GM12878 (cell line): ENCODE measurements around the gene CHST2. TPM values are rescaled to one million over a fixed set of nuclear protein-coding genes. Genes with fewer than 3 reads are reported as not detected.

Source experiments
- ATAC-seq: fragments of 200-7000 bp; cut with Tn5 transposase; 3 replicates; pipeline ENCODE4 v1.9.1; 2020; ENCODE audit warnings: mild to moderate bottlenecking, moderate library complexity
- BruUV-seq: library from RNA; stranded (reverse); fragments of 400-500 nt; replicated peaks from 2 replicates; lab custom pipeline; 2021; lab: Mats Ljungman, UMichigan
- CTCF ChIA-PET: fragments of 300-600 bp; sonication (Branson Sonifier 250); formaldehyde crosslinking; extraction: SDS; loops from one replicate; lab custom pipeline; 2021; ENCODE audit warnings: inconsistent platforms; lab: Yijun Ruan, JAX
- POLR2A ChIA-PET: fragments of 350-600 bp; formaldehyde crosslinking; extraction: SDS; loops from one replicate; lab custom pipeline; 2021; ENCODE audit warnings: inconsistent platforms; lab: Charles Lee
- RAD21 ChIA-PET: fragments of 300-600 bp; sonication (Branson Sonifier 250); formaldehyde crosslinking; loops from one replicate; lab custom pipeline; 2023; ENCODE audit warnings: antibody characterized with exemption; ENCODE audit not compliant: unreplicated experiment; lab: Charles Lee
- SMC1A ChIA-PET: fragments of 300-600 bp; sonication (Branson Sonifier 250); formaldehyde crosslinking; loops from one replicate; lab custom pipeline; 2023; ENCODE audit not compliant: unreplicated experiment, uncharacterized antibody; lab: Charles Lee
- DNase-seq: peaks from one replicate; pipeline ENCODE4 v3.0.0-alpha.2; 2011; ENCODE audit warnings: low read depth, low spot score
- FAIRE-seq: peaks from 3 replicates; lab custom pipeline; 2011; peaks lifted over from hg19 to GRCh38; lab: Jason Lieb, UNC
- H2AFZ ChIP-seq: 2 replicates; pipeline ENCODE4 v1.6.0; 2011; ENCODE audit warnings: low read depth, low read length, control low read depth; ENCODE audit not compliant: control insufficient read depth
- H3K27ac ChIP-seq: 2 replicates; pipeline ENCODE4 v1.5.1; 2011; ENCODE audit warnings: control low read depth; ENCODE audit not compliant: control insufficient read depth, insufficient read depth
- H3K27me3 ChIP-seq, 2 experiments: replicated peaks in 1 of 2; 2 replicates each; pipeline versions ENCODE4 v1.6.0 to v1.6.1; 2011; ENCODE audit warnings: low read length in 1 of 2; ENCODE audit not compliant: control insufficient read depth in 2 of 2, insufficient read depth in 2 of 2
- H3K36me3 ChIP-seq, 2 experiments: 2 replicates each; pipeline ENCODE4 v1.5.1; 2011; ENCODE audit warnings: low read length in 1 of 2; ENCODE audit not compliant: control insufficient read depth in 2 of 2, insufficient read depth in 2 of 2
- H3K4me1 ChIP-seq: 2 replicates; pipeline ENCODE4 v1.6.1; 2011; ENCODE audit warnings: mild to moderate bottlenecking, low read length, moderate library complexity, mixed read lengths; ENCODE audit not compliant: control insufficient read depth, insufficient read depth
- H3K4me2 ChIP-seq: 2 replicates; pipeline ENCODE4 v1.6.0; 2011; ENCODE audit warnings: control low read depth; ENCODE audit not compliant: control insufficient read depth, insufficient read depth
- H3K4me3 ChIP-seq: fragments of 200-600 bp; sonication (generic); 2 replicates; pipeline ENCODE4 v1.5.1; 2016
- H3K79me2 ChIP-seq: 2 replicates; pipeline ENCODE4 v1.6.0; 2011; ENCODE audit warnings: low read length; ENCODE audit not compliant: control insufficient read depth, insufficient read depth
- H3K9ac ChIP-seq: 2 replicates; pipeline ENCODE4 v1.8.0; 2011; ENCODE audit warnings: low read length, control low read depth, mixed read lengths; ENCODE audit not compliant: control insufficient read depth, insufficient read depth
- H3K9me3 ChIP-seq: replicated peaks from 3 replicates; pipeline ENCODE4 v1.5.1; 2011; ENCODE audit warnings: mild to moderate bottlenecking, low read length; ENCODE audit not compliant: control insufficient read depth, insufficient read depth
- H4K20me1 ChIP-seq: 2 replicates; pipeline ENCODE4 v1.6.0; 2011; ENCODE audit not compliant: control insufficient read depth, insufficient read depth
- EED ChIP-seq: sonication (generic); IDR thresholded peaks from 2 replicates; pipeline ENCODE4 v1.6.1; 2016; ENCODE audit warnings: antibody characterized with exemption, low read depth
- ESRRA ChIP-seq: IDR thresholded peaks from 2 replicates; pipeline ENCODE4 v1.6.1; 2012; ENCODE audit warnings: mild to moderate bottlenecking, low read length, improper control_type of control experiment
- MXI1 ChIP-seq: fragments of 150-350 bp; IDR thresholded peaks from 2 replicates; pipeline ENCODE4 v1.6.1; 2011; ENCODE audit warnings: low read depth, mild to moderate bottlenecking, inconsistent platforms, low read length, improper control_type of control experiment
- WGBS: methylation state at CpG from one replicate; pipeline ENCODE4 v1.1.6; 2016; ENCODE audit warnings: low lambda C conversion rate; ENCODE audit not compliant: insufficient replicate concordance, insufficient coverage; ENCODE audit errors: missing lambda C conversion rate; 5-methylcytosine and 5-hydroxymethylcytosine counted together
- in situ Hi-C: fragments of 300-500 bp; cut with MboI; formaldehyde crosslinking; loops from 9 replicates; pipeline ENCODE4 v1.14.3; 2018; ENCODE audit warnings: mixed read lengths
- intact Hi-C: fragments of 100-400 bp; cut with micrococcal nuclease; formaldehyde crosslinking; loops from one replicate; pipeline ENCODE4 v1.14.2; 2022; ENCODE audit not compliant: unreplicated experiment
- polyA plus RNA-seq, 11 experiments: library from polyadenylated mRNA; depleted of rRNA in 4 of 11; unstranded in 6 of 11; stranded (reverse) in 5 of 11; fragments of >200 nt; fragmentation: Nextera tagmentation in 4 of 11; fragmentation: Illumina TruSeq in 1 of 11; extraction: Ambion mirVana in 4 of 11; extraction: Trizol in 1 of 11; gene quantifications; 1 replicate in 1 of 11; 2 replicates in 10 of 11; pipeline versions ENCODE4 v1.2.1 to v1.2.3, GENCODE V29; 2011 to 2016; ENCODE audit warnings: inconsistent platforms in 2 of 11, missing spikeins in 2 of 11, low read depth in 1 of 11
- total RNA-seq, 4 experiments: library from RNA; depleted of rRNA in 3 of 4; stranded (reverse); fragments of >200 nt in 3 of 4; fragmentation: Illumina TruSeq in 1 of 4; extraction: Trizol in 1 of 4; gene quantifications; 2 replicates each; pipeline versions ENCODE4 v1.2.1 to v1.2.3, GENCODE V29; 2013 to 2021
- TF ChIP-seq, protein P1 (sequence below): fragments of 450-650 bp; IDR thresholded peaks from 2 replicates; pipeline ENCODE4 v1.6.1; 2017; ENCODE audit warnings: mild to moderate bottlenecking
- TF ChIP-seq, protein P2 (sequence below): IDR thresholded peaks from 2 replicates; pipeline ENCODE4 v1.6.1; 2011; ENCODE audit warnings: borderline replicate concordance, low read depth, mild to moderate bottlenecking, moderate library complexity, low read length; ENCODE audit not compliant: insufficient read depth, poor library complexity, severe bottlenecking
- TF ChIP-seq, protein P3 (sequence below), 3 experiments: IDR thresholded peaks in 2 of 3; conservative IDR thresholded peaks in 1 of 3; 2 replicates each; pipeline ENCODE4 v1.5.1; 2011; ENCODE audit warnings: low read depth in 3 of 3, low read length in 3 of 3, mild to moderate bottlenecking in 3 of 3, control low read depth in 2 of 3, moderate library complexity in 2 of 3, inconsistent platforms in 1 of 3, mixed read lengths in 1 of 3; ENCODE audit not compliant: control insufficient read depth in 2 of 3, insufficient read depth in 1 of 3; ENCODE audit errors: extremely low read depth in 1 of 3
- TF ChIP-seq, protein P4 (sequence below): IDR thresholded peaks from 2 replicates; pipeline ENCODE4 v1.6.1; 2012; ENCODE audit warnings: low read depth, low read length, improper control_type of control experiment
- TF ChIP-seq, protein P5 (sequence below): fragments of 450-650 bp; IDR thresholded peaks from 2 replicates; pipeline ENCODE4 v1.6.1; 2017; ENCODE audit warnings: mild to moderate bottlenecking, moderate library complexity

Gene CHST2
- total and polyA plus RNA-seq, 10 of the 15 experiments (the other 5 are each of a cell fraction or from before 2014, with no cell fraction given): 1.6 to 37.2 (median 8.8) TPM

DNA sequence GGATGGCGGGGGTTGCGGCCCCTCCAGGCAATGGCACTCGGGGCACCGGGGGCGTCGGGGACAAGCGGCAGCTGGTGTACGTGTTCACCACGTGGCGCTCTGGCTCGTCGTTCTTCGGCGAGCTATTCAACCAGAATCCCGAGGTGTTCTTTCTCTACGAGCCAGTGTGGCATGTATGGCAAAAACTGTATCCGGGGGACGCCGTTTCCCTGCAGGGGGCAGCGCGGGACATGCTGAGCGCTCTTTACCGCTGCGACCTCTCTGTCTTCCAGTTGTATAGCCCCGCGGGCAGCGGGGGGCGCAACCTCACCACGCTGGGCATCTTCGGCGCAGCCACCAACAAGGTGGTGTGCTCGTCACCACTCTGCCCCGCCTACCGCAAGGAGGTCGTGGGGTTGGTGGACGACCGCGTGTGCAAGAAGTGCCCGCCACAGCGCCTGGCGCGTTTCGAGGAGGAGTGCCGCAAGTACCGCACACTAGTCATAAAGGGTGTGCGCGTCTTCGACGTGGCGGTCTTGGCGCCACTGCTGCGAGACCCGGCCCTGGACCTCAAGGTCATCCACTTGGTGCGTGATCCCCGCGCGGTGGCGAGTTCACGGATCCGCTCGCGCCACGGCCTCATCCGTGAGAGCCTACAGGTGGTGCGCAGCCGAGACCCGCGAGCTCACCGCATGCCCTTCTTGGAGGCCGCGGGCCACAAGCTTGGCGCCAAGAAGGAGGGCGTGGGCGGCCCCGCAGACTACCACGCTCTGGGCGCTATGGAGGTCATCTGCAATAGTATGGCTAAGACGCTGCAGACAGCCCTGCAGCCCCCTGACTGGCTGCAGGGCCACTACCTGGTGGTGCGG lies 1.9 kb downstream of the CHST2 start:
- H3K27ac ChIP-seq: peak overlapping the region; percentile 93
- H3K4me2 ChIP-seq: peak overlapping the region; percentile 99
- peak overlapping the region; percentile 5 for H2AFZ ChIP-seq
- intact Hi-C loops: loop anchor here (1.0 to 10.0 kb wide), 11 partner anchors 51 to 553 kb away; no protein-coding TSS in a partner anchor
- H3K36me3 ChIP-seq: 0 out of 4 replicates have a peak, but pooled peaks cover 0 to 5% of the 10 kb centered on the region in 2 experiments
- no peaks in the 10 kb centered on the region for H4K20me1 ChIP-seq
- H3K9ac ChIP-seq: peak overlapping the region; percentile 73; the same call in 1 of the 2 replicates
- BruUV-seq: no TSS peak
- DNase-seq: no peak
- ChIA-PET SMC1A (interaction anchor here (0.7 to 2.4 kb wide), 10 partner anchors 8 to 552 kb away, joined by 3 to 10 read pairs (median 3); no protein-coding TSS in a partner anchor), CTCF (interaction anchor here (0.6 to 2.6 kb wide), 15 partner anchors 9 to 553 kb away, joined by 3 to 16 read pairs (median 3); no protein-coding TSS in a partner anchor), POLR2A (interaction anchor here (0.6 kb wide), 1 partner anchor 119 kb away, joined by 4 read pairs; no protein-coding TSS in a partner anchor), RAD21 (interaction anchor here (0.6 to 2.8 kb wide), 8 partner anchors 42 to 553 kb away, joined by 3 to 10 read pairs (median 3); no protein-coding TSS in a partner anchor)
- WGBS: 59% methylated on average over 67 of the region's 79 CpGs
- H3K9me3 ChIP-seq: no peaks in the 10 kb centered on the region
- H3K4me3 ChIP-seq: peak overlapping the region; percentile 94
- ATAC-seq: peak; percentile 20
- peaks cover 43% of the 10 kb centered on the region for H3K79me2 ChIP-seq
- in situ Hi-C loops: loop anchor here (5.0 kb wide), 1 partner anchor 551 kb away; no protein-coding TSS in a partner anchor
- no peaks in the 10 kb centered on the region for H3K27me3 ChIP-seq
- H3K4me1 ChIP-seq: peaks cover 13% of the 10 kb centered on the region
- FAIRE-seq: no peak
- TF ChIP-seq MXI1 (peak; percentile 10; the same call in 1 of the 2 replicates), EED (no peak), ESRRA (no peak)
- TF ChIP-seq, protein P1, sequence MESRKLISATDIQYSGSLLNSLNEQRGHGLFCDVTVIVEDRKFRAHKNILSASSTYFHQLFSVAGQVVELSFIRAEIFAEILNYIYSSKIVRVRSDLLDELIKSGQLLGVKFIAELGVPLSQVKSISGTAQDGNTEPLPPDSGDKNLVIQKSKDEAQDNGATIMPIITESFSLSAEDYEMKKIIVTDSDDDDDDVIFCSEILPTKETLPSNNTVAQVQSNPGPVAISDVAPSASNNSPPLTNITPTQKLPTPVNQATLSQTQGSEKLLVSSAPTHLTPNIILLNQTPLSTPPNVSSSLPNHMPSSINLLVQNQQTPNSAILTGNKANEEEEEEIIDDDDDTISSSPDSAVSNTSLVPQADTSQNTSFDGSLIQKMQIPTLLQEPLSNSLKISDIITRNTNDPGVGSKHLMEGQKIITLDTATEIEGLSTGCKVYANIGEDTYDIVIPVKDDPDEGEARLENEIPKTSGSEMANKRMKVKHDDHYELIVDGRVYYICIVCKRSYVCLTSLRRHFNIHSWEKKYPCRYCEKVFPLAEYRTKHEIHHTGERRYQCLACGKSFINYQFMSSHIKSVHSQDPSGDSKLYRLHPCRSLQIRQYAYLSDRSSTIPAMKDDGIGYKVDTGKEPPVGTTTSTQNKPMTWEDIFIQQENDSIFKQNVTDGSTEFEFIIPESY: peak; percentile 97
- TF ChIP-seq, protein P2, sequence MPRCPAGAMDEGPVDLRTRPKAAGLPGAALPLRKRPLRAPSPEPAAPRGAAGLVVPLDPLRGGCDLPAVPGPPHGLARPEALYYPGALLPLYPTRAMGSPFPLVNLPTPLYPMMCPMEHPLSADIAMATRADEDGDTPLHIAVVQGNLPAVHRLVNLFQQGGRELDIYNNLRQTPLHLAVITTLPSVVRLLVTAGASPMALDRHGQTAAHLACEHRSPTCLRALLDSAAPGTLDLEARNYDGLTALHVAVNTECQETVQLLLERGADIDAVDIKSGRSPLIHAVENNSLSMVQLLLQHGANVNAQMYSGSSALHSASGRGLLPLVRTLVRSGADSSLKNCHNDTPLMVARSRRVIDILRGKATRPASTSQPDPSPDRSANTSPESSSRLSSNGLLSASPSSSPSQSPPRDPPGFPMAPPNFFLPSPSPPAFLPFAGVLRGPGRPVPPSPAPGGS: no peak
- TF ChIP-seq, protein P3, sequence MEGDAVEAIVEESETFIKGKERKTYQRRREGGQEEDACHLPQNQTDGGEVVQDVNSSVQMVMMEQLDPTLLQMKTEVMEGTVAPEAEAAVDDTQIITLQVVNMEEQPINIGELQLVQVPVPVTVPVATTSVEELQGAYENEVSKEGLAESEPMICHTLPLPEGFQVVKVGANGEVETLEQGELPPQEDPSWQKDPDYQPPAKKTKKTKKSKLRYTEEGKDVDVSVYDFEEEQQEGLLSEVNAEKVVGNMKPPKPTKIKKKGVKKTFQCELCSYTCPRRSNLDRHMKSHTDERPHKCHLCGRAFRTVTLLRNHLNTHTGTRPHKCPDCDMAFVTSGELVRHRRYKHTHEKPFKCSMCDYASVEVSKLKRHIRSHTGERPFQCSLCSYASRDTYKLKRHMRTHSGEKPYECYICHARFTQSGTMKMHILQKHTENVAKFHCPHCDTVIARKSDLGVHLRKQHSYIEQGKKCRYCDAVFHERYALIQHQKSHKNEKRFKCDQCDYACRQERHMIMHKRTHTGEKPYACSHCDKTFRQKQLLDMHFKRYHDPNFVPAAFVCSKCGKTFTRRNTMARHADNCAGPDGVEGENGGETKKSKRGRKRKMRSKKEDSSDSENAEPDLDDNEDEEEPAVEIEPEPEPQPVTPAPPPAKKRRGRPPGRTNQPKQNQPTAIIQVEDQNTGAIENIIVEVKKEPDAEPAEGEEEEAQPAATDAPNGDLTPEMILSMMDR (IDR thresholded peaks at IDR 0.05 in 2 of 3, conservative IDR thresholded peaks at IDR 0.05 in 1 of 3; ENCODE audit: control insufficient read depth in 2 of 3, extremely low read depth in 1 of 3, insufficient read depth in 1 of 3, low read depth in 3 of 3, low read length in 3 of 3): peak; percentile 36 to 73 (median 71); a peak in 5 of 6 replicates
- TF ChIP-seq, protein P4, sequence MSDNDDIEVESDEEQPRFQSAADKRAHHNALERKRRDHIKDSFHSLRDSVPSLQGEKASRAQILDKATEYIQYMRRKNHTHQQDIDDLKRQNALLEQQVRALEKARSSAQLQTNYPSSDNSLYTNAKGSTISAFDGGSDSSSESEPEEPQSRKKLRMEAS: peak; percentile 56
- TF ChIP-seq, protein P5, sequence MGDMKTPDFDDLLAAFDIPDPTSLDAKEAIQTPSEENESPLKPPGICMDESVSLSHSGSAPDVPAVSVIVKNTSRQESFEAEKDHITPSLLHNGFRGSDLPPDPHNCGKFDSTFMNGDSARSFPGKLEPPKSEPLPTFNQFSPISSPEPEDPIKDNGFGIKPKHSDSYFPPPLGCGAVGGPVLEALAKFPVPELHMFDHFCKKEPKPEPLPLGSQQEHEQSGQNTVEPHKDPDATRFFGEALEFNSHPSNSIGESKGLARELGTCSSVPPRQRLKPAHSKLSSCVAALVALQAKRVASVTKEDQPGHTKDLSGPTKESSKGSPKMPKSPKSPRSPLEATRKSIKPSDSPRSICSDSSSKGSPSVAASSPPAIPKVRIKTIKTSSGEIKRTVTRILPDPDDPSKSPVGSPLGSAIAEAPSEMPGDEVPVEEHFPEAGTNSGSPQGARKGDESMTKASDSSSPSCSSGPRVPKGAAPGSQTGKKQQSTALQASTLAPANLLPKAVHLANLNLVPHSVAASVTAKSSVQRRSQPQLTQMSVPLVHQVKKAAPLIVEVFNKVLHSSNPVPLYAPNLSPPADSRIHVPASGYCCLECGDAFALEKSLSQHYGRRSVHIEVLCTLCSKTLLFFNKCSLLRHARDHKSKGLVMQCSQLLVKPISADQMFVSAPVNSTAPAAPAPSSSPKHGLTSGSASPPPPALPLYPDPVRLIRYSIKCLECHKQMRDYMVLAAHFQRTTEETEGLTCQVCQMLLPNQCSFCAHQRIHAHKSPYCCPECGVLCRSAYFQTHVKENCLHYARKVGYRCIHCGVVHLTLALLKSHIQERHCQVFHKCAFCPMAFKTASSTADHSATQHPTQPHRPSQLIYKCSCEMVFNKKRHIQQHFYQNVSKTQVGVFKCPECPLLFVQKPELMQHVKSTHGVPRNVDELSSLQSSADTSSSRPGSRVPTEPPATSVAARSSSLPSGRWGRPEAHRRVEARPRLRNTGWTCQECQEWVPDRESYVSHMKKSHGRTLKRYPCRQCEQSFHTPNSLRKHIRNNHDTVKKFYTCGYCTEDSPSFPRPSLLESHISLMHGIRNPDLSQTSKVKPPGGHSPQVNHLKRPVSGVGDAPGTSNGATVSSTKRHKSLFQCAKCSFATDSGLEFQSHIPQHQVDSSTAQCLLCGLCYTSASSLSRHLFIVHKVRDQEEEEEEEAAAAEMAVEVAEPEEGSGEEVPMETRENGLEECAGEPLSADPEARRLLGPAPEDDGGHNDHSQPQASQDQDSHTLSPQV: 0 out of 2 replicates have a peak, but pooled peaks have one; percentile 27
